SK-N-MC (cell line): ENCODE data around the gene RPS25.
"Not testable (repeated sequence)": the region's sequence is repeated elsewhere in the genome, so short reads cannot be mapped to it uniquely, and the experiment has no call there.

Experiments
- DNase-seq: peaks from one replicate; pipeline ENCODE4 v3.0.0-alpha.2; 2011; ENCODE audit warnings: low read depth, low spot score
- H3K27ac ChIP-seq: fragments of 200-600 bp; sonication (generic); 2 replicates; pipeline ENCODE4 v1.5.1; 2016; ENCODE audit warnings: mixed run types
- H3K36me3 ChIP-seq: fragments of 200-600 bp; sonication (generic); 2 replicates; pipeline ENCODE4 v1.6.1; 2017; ENCODE audit warnings: antibody characterized with exemption, low read length, mixed read lengths; ENCODE audit not compliant: insufficient read depth
- H3K4me3 ChIP-seq: fragments of 200-600 bp; sonication (generic); 2 replicates; pipeline ENCODE4 v1.5.1; 2016
- H3K9ac ChIP-seq: fragments of 200-600 bp; sonication (generic); 2 replicates; pipeline ENCODE4 v1.8.0; 2017; ENCODE audit warnings: mixed run types, mixed read lengths; ENCODE audit not compliant: insufficient read length
- H3K9me3 ChIP-seq: fragments of 200-600 bp; sonication (generic); 2 replicates; pipeline ENCODE4 v1.6.1; 2017; ENCODE audit warnings: low read depth, mild to moderate bottlenecking, antibody characterized with exemption, low read length, moderate library complexity, mixed read lengths
- EZH2 ChIP-seq: fragments of 200-600 bp; sonication (generic); IDR thresholded peaks from one replicate; pipeline ENCODE4 v1.6.1; 2017; ENCODE audit warnings: antibody characterized with exemption
- FOXP2 ChIP-seq: optimal IDR thresholded peaks from 2 replicates; pipeline ENCODE3; 2011; ENCODE audit warnings: mild to moderate bottlenecking, moderate library complexity; ENCODE audit not compliant: insufficient read depth; ENCODE audit errors: extremely low read length, control extremely low read depth
- POLR2AphosphoS5 ChIP-seq: IDR thresholded peaks from 2 replicates; pipeline ENCODE4 v1.6.1; 2012; ENCODE audit warnings: mild to moderate bottlenecking, low read depth, low read length, borderline replicate concordance

Gene RPS25

GRCh38 chr11:118973985-118974384, 44.2 kb downstream of the RPS25 start:
- H3K36me3 ChIP-seq = no peaks in the 10 kb centered on the region
- no peak for DNase-seq
- H3K9me3 ChIP-seq = no peaks in the 10 kb centered on the region
- TF ChIP-seq POLR2AphosphoS5 (no peak), EZH2 (no peak), FOXP2 (no peak)
- no peak overlapping the region for H3K9ac ChIP-seq
- H3K4me3 ChIP-seq = no peak overlapping the region
- no peak overlapping the region for H3K27ac ChIP-seq

GRCh38 chr11:118971646-118972045, 46.5 kb downstream of the RPS25 start, which contains the start of gene FOXR1:
TSS of gene FOXR1 (plus strand) at chr11:118971761. CDS start at chr11:118971932, 171 bp downstream.
- Histone ChIP-seq H3K4me3 (no peak within 1 kb of the TSS), H3K36me3 (no peaks in the 10 kb centered on the region), H3K27ac (no peak within 1 kb of the TSS), H3K9ac (no peak within 1 kb of the TSS), H3K9me3 (no peaks in the 10 kb centered on the region)
- DNase-seq = no peak
- TF ChIP-seq FOXP2 = no peak
- no peak for TF ChIP-seq EZH2
- TF ChIP-seq POLR2AphosphoS5 = no peak

GRCh38 chr11:118969508-118969907, 48.6 kb downstream of the RPS25 start:
- H3K27ac ChIP-seq, H3K36me3 ChIP-seq, DNase-seq, H3K9me3 ChIP-seq, H3K4me3 ChIP-seq, H3K9ac ChIP-seq: not testable (repeated sequence)
